H9 (cell line): ENCODE data around the gene TNRC18. TPM values are rescaled to one million over a fixed set of nuclear protein-coding genes. Genes with fewer than 3 reads are reported as not detected.

Source experiments
- DNase-seq: peaks from one replicate; pipeline ENCODE4 v3.0.0-alpha.2; 2017
- H2AFZ ChIP-seq: one replicate; pipeline ENCODE4 v1.6.1; 2013; ENCODE audit warnings: mild to moderate bottlenecking, low read length, control low read depth, moderate library complexity
- H2AK5ac ChIP-seq: 2 replicates; pipeline ENCODE4 v1.6.1; 2013; ENCODE audit warnings: low read length, control low read depth, mixed read lengths; ENCODE audit not compliant: insufficient read length
- H2BK120ac ChIP-seq: one replicate; pipeline ENCODE4 v1.6.1; 2013; ENCODE audit warnings: low read depth, mild to moderate bottlenecking, low read length, control low read depth, inconsistent platforms; ENCODE audit not compliant: poor library complexity, severe bottlenecking
- H2BK12ac ChIP-seq: 2 replicates; pipeline ENCODE4 v1.6.1; 2013; ENCODE audit warnings: low read length, control low read depth, mixed read lengths, low read depth; ENCODE audit not compliant: insufficient read length
- H2BK15ac ChIP-seq: 2 replicates; pipeline ENCODE4 v1.6.1; 2013; ENCODE audit warnings: low read depth, low read length, control low read depth
- H2BK20ac ChIP-seq: one replicate; pipeline ENCODE4 v1.6.1; 2013; ENCODE audit warnings: low read depth, mild to moderate bottlenecking, low read length, control low read depth, inconsistent platforms; ENCODE audit not compliant: poor library complexity, severe bottlenecking
- H2BK5ac ChIP-seq: 2 replicates; pipeline ENCODE4 v1.6.1; 2013; ENCODE audit warnings: low read length, control low read depth, mixed read lengths; ENCODE audit not compliant: insufficient read length
- H3K14ac ChIP-seq: 2 replicates; pipeline ENCODE4 v1.6.1; 2013; ENCODE audit warnings: low read length, control low read depth; ENCODE audit not compliant: insufficient read depth
- H3K18ac ChIP-seq: 2 replicates; pipeline ENCODE4 v1.6.1; 2013; ENCODE audit warnings: low read depth, mild to moderate bottlenecking, mixed read lengths, low read length, control low read depth; ENCODE audit not compliant: insufficient read length
- H3K23ac ChIP-seq: 2 replicates; pipeline ENCODE4 v1.6.1; 2013; ENCODE audit warnings: low read length, control low read depth, mixed read lengths, low read depth; ENCODE audit not compliant: insufficient read length
- H3K23me2 ChIP-seq: 2 replicates; pipeline ENCODE4 v1.6.1; 2013; ENCODE audit warnings: low read depth, mild to moderate bottlenecking, mixed read lengths, low read length, control low read depth; ENCODE audit not compliant: insufficient read length, poor library complexity, severe bottlenecking
- H3K27ac ChIP-seq: 2 replicates; pipeline ENCODE4 v1.5.1; 2013; ENCODE audit warnings: low read length, control low read depth, mixed read lengths, low read depth; ENCODE audit not compliant: insufficient read length
- H3K27me3 ChIP-seq: 2 replicates; pipeline ENCODE4 v1.6.1; 2013; ENCODE audit warnings: low read length, control low read depth, inconsistent platforms; ENCODE audit not compliant: insufficient read depth
- H3K4ac ChIP-seq: 2 replicates; pipeline ENCODE4 v1.6.1; 2013; ENCODE audit warnings: low read depth, mild to moderate bottlenecking, control low read depth, inconsistent platforms, low read length, moderate library complexity
- H3K4me1 ChIP-seq: 2 replicates; pipeline ENCODE4 v1.6.1; 2013; ENCODE audit warnings: low read length, control low read depth, inconsistent platforms; ENCODE audit not compliant: insufficient read depth
- H3K4me2 ChIP-seq: 2 replicates; pipeline ENCODE4 v1.6.1; 2013; ENCODE audit warnings: low read length, control low read depth, mixed read lengths; ENCODE audit not compliant: insufficient read length, insufficient read depth
- H3K56ac ChIP-seq: 2 replicates; pipeline ENCODE4 v1.6.1; 2013; ENCODE audit warnings: low read depth, mild to moderate bottlenecking, mixed read lengths, low read length, control low read depth; ENCODE audit not compliant: insufficient read length
- H3K79me1 ChIP-seq: 2 replicates; pipeline ENCODE4 v1.6.1; 2013; ENCODE audit warnings: low read depth, mild to moderate bottlenecking, moderate library complexity, low read length, control low read depth, inconsistent platforms; ENCODE audit not compliant: insufficient read depth, poor library complexity, severe bottlenecking
- H3K79me2 ChIP-seq: 2 replicates; pipeline ENCODE4 v1.6.1; 2013; ENCODE audit warnings: low read length, control low read depth, inconsistent platforms; ENCODE audit not compliant: insufficient read depth
- H3K9ac ChIP-seq: 2 replicates; pipeline ENCODE4 v1.6.1; 2013; ENCODE audit warnings: low read length, control low read depth, mixed read lengths; ENCODE audit not compliant: insufficient read length; ENCODE audit errors: extremely low read depth
- H3K9me3 ChIP-seq: one replicate; pipeline ENCODE4 v1.6.1; 2013; ENCODE audit warnings: low read depth, low read length, inconsistent platforms; ENCODE audit not compliant: control insufficient read depth
- H3T11ph ChIP-seq: one replicate; pipeline ENCODE4 v1.6.1; 2013; ENCODE audit warnings: mild to moderate bottlenecking, low read length, control low read depth, inconsistent platforms
- H4K20me1 ChIP-seq: one replicate; pipeline ENCODE4 v1.6.1; 2013; ENCODE audit not compliant: control insufficient read depth, insufficient read length, insufficient read depth
- H4K5ac ChIP-seq: 2 replicates; pipeline ENCODE4 v1.6.1; 2013; ENCODE audit warnings: low read depth, mild to moderate bottlenecking, mixed read lengths, low read length, control low read depth; ENCODE audit not compliant: insufficient read length
- H4K8ac ChIP-seq: replicated peaks from 2 replicates; pipeline ENCODE4 v1.6.1; 2013; ENCODE audit warnings: low read length, control low read depth, mixed read lengths, low read depth; ENCODE audit not compliant: insufficient read length
- H4K91ac ChIP-seq: 2 replicates; pipeline ENCODE4 v1.6.1; 2013; ENCODE audit warnings: low read depth, mild to moderate bottlenecking, moderate library complexity, mixed read lengths, low read length, control low read depth; ENCODE audit not compliant: insufficient read length
- H3K27ac Mint-ChIP-seq, 3 experiments: 2 replicates in 2 of 3; 3 replicates in 1 of 3; pipeline ENCODE4 v1.8.0; 2020 to 2021; ENCODE audit warnings: mixed read lengths in 3 of 3, mild to moderate bottlenecking in 1 of 3, moderate library complexity in 1 of 3
- H3K27me3 Mint-ChIP-seq: 2 replicates; pipeline ENCODE4 v1.8.0; 2021; ENCODE audit warnings: low read depth, mild to moderate bottlenecking, moderate library complexity, mixed read lengths
- H3K36me3 Mint-ChIP-seq, 3 experiments: 2 replicates in 2 of 3; 3 replicates in 1 of 3; pipeline ENCODE4 v1.8.0; 2020 to 2021; ENCODE audit warnings: low read depth in 3 of 3, mixed read lengths in 3 of 3; ENCODE audit not compliant: insufficient read depth in 1 of 3
- H3K4me1 Mint-ChIP-seq, 2 experiments: 2 replicates each; pipeline ENCODE4 v1.8.0; 2020; ENCODE audit warnings: mixed read lengths in 2 of 2
- H3K4me3 Mint-ChIP-seq, 2 experiments: 2 replicates in 1 of 2; 3 replicates in 1 of 2; pipeline ENCODE4 v1.8.0; 2020 to 2021; ENCODE audit warnings: mild to moderate bottlenecking in 2 of 2, mixed read lengths in 2 of 2, moderate library complexity in 1 of 2
- H3K9me3 Mint-ChIP-seq, 2 experiments: 2 replicates in 1 of 2; 3 replicates in 1 of 2; pipeline ENCODE4 v1.8.0; 2020; ENCODE audit warnings: mild to moderate bottlenecking in 2 of 2, mixed read lengths in 2 of 2, moderate library complexity in 1 of 2
- CTCF ChIP-seq: fragments of 200-600 bp; sonication (generic); conservative IDR thresholded peaks from 3 replicates; pipeline ENCODE4 v1.8.0; 2021; ENCODE audit warnings: antibody characterized with exemption, mild to moderate bottlenecking
- WGBS: extraction: QIAGEN DNeasy Blood & Tissue Kit; methylation state at CpG from one replicate; pipeline ENCODE4 v1.1.7; 2013; ENCODE audit warnings: missing lambda C conversion rate, low lambda C conversion rate, mixed read lengths; ENCODE audit not compliant: insufficient read length; ENCODE audit errors: extremely low coverage; 5-methylcytosine and 5-hydroxymethylcytosine counted together
- total RNA-seq: library from RNA; stranded (reverse); gene quantifications from 2 replicates; pipeline ENCODE4 v1.2.1, GENCODE V29; 2021

Gene TNRC18
- total RNA-seq, 1 experiment from 2014 or later: 21.2 TPM

- Histone ChIP-seq H2AK5ac (no peak overlapping the region), H3K9me3 (no peaks in the 10 kb centered on the region), H3K27me3 (peaks cover 23% of the 10 kb centered on the region; the same call in 1 of the 2 replicates), H2BK20ac (no peak overlapping the region), H3K27ac (no peak overlapping the region), H3T11ph (no peak overlapping the region), H4K91ac (no peak overlapping the region), H2BK120ac (no peak overlapping the region), H3K14ac (no peak overlapping the region), H3K4me2 (peak overlapping the region; percentile 70), H3K23me2 (no peaks in the 10 kb centered on the region), H4K20me1 (no peaks in the 10 kb centered on the region), H2BK12ac (no peak overlapping the region), H3K18ac (no peak overlapping the region), H3K23ac (no peak overlapping the region), H3K4me1 (no peaks in the 10 kb centered on the region), H2BK15ac (no peak overlapping the region), H3K9ac (no peak overlapping the region), H2BK5ac (no peak overlapping the region), H2AFZ (no peak overlapping the region), H3K56ac (no peak overlapping the region), H3K4ac (no peak overlapping the region), H4K8ac (no peak overlapping the region), H3K79me2 (no peaks in the 10 kb centered on the region), H3K79me1 (no peaks in the 10 kb centered on the region), H4K5ac (no peak overlapping the region)
- H3K4me3 Mint-ChIP-seq: no peak overlapping the region; a peak in 1 of 5 replicates
- H3K36me3 Mint-ChIP-seq: peaks cover 6 to 17% (median 14%) of the 10 kb centered on the region in 3 experiments; a peak in 6 of 7 replicates
- H3K27ac Mint-ChIP-seq: peak overlapping the region in 1 of 3 experiments; percentile 68; a peak in 1 of 7 replicates
- no CpG with 5 or more reads among the region's 21 CpGs for WGBS
- DNase-seq: no peak
- H3K27me3 Mint-ChIP-seq: peaks cover 37% of the 10 kb centered on the region
- peak; percentile 35; the same call in 2 of the 3 replicates for TF ChIP-seq CTCF
- H3K9me3 Mint-ChIP-seq: peaks cover 10 to 20% of the 10 kb centered on the region in 2 experiments
- H3K4me1 Mint-ChIP-seq: peaks cover 22 to 37% of the 10 kb centered on the region in 2 experiments
Observed at GRCh38 chr7:5348134-5349004, 75.3 kb downstream of the TNRC18 start.
